M059J (cell line): ENCODE data around the gene STK39. TPM values are rescaled to one million over a fixed set of nuclear protein-coding genes. Genes with fewer than 3 reads are reported as not detected.

Experiments
- DNase-seq: peaks from one replicate; pipeline ENCODE4 v3.0.0-alpha.2; 2012; ENCODE audit warnings: low read depth
- total RNA-seq: library from RNA; depleted of rRNA; stranded (reverse); fragments of >200 nt; shearing (Covaris generic); gene quantifications from 2 replicates; pipeline ENCODE4 v1.2.3, GENCODE V29; 2014

STK39 gene
- total RNA-seq, 1 experiment from 2014 or later = 14.4 TPM

DNA sequence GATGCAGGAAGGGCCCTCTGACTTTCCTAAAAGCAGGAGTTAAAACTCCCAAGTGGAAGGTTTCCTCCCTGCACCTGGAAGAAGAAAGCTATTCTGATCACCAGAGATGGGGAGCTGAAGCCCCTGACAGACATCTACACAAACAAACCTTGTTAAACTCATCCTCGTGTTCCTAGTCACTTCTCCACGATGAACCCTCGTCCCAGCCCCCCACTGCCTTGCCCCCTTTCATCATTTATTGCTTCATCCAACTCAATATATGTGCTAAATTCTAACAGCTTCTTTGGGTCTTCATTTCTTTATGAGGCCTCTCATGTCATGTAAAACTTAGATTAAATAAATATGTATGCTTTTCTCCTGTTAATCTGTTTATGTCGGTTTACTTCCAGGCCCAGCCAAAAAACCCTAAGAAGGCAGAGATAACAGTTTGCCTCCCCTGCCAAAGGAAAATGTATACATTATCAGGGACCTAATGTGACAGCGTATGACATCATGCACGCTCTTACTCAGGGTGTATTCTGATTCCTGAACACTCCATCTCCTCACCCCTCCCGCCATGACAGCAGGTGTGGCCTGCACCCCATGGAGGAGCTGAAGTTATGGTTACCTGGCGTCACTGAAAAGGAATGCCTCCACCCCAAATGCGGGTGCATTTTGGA, 287.2 kb downstream of the STK39 start:
- no peak for DNase-seq

GRCh38 chr2:167957662-167958061, 289.7 kb downstream of the STK39 start:
- no peak for DNase-seq

DNA sequence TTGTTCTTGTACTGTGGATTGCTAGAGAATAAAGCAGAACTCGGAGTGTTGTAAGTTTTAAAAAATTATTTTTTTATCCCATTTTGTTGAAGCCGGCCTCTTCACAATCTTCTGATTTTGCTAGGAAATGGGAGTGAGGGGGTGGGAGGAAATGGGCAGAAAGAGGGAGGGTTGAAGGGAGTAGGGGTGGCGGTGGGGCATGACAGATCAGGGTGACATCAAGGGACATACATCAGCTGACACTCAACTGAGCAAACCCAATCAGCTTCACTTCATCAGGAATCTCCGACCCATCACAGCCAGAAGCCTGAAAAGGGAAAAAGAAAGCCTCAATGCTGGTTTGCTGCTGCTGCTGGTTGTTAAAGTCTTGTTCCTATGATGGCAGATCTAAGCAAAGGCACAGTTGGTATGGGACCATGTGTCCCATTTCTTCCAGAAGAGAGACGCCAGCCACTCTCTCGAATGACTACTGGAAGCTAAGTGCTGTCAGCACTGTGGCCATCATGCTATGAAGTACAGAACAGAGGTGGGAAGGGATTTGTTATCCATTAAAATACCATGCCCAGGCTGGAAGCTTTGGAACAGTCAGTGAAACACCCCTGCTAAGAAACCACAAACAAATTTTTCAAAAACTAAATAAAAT, 292.0 kb downstream of the STK39 start:
- DNase-seq = no peak

- no peak for DNase-seq
Measured at GRCh38 chr2:167954495-167954894, 292.9 kb downstream of the STK39 start.

DNA sequence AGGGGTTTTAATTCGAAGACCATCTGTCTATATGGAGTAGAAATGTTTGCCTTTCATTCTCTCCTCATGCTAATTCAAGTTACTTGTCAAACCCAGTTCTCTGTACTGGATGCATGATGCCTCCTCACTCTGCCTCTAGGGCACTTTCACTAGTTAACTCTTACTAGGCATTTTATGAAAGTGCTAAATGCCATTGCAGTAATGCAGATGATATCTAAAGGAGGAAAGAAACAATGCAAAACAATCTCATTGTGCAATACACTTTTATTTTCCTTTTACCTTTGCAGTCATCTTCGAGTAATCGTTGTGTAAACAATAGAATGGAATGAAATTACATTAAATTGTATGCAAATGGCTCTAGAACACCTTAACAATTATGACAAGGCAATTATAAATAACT, 293.6 kb downstream of the STK39 start:
- no peak for DNase-seq

DNA sequence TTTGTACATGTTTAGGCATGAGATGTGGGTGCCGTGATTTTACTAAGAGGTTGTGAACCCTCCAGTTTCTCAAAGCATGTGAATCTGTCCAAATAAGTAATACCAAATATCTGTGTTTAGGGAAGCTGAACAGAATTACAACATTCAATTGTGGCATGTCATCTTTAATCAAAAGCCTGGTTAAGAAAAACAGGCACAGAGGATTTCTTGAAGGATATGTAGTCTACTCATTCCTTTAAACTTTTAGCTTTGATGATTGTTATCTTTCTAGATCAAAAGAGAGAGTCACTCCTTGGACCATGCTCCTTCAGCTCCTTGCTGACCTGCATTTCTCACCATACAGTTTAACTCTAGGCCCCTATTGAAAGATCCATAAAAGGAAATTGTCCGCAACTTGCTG, 296.8 kb downstream of the STK39 start:
- DNase-seq = no peak

- no peak for DNase-seq
Measured at GRCh38 chr2:167946441-167946841, 301.0 kb downstream of the STK39 start.

DNA sequence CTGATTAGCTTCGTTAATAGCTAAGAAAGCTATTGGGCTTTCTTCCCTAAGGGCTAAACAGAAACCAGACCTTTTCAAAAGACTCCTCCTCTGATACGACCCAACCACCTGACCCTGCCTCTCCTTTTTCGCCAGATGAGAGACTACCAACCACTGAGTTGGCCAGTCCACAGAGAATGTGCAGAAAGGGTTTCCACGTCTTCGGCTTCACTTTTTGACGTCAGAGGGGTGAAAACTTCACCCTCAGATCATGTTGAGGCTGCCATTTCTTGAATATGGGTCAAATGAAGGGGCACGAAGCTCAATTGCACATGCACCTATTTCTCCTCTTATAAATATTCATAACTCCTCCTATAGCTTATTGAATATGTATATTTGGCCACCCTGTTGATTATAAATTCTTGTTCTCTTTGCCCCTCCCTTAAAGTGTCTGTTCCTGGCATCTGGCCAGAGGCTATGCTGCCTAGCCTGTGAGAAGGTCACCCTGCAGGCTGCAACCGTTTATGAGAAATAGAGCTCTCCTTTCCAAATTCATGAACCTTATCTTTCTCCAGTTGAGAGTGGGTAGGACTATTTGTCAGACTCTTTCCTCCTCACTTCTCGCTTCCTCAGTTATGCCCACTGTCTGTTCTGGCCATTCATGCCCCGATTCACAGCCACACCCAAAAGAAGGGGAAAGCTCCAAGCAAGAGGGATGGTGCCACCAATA, 301.6 kb downstream of the STK39 start:
- DNase-seq = no peak

DNA sequence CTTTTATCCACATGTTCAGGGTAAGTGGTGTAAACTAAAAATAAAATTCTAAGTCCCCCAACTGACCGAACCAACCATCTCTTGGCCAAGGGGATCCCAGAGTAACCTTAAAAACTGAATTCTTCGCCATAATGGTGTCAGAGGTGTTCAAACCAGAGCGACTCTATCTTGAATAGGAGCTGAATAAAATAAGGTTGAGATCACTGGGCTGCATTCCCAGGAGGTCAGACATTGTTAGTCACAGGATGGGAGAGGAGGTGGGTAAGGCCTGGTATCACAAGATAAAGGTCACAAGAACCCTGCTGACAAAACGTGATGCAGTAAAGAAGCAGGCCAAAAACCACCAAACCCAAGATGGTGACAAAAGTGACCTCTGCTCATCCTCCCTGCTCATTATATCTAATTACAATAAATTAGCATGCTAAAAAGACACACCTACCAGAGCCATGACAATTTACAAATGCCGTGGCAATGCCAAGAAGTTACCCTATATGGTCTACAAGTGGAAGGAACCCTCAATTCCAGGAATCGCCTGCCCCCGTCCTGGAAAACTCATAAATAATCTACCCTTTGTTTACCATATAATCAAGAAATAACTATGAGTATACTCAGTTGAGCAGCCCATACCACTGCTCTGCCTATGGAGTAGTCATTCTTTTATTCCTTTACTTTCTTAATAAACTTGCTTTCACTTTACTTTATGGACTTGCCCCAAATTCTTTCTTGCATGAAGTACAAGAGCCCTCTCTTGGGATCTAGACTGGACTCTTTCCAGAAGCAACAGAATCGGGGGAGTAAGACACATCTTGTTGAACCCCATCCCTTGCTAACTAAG, 302.4 kb downstream of the STK39 start:
- peak; percentile 62 for DNase-seq

DNA sequence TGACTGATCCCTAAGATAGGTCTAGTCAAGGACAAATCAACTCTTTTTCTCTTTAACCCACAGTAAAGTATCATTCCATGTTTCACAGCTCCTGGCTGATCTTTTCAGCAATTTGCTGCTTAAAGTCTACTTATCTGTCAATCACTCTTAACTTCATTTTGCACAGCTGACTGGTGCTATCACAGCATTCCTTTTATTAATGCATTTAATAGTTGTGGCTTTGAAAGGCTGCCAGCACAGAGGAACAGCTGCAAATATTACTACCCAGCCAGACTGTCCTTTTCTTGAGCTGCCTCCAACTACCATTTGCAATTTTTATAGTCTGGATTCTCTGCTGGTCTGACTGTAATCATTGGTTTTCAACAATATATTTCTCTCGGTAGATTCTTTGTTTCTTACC, 303.5 kb downstream of the STK39 start:
- peak; percentile 37 for DNase-seq

DNA sequence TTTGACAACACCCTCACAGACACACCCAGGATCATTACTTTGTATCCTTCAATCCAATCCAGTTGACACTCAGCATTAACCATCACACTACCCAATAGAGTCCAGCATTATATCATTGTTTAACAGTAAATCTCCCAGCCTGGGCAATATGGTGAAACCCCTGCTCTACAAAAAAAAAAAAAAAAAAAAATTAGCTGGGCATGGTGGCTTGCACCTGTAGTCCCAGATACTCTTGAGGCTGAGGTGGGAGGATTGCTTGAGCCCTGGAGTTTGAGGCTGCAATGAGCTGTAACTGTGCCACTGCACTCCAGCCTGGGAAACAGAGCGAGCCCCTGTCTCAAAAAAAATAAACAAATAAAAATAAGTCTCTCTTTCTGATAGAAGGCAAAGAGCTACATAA, 304.0 kb downstream of the STK39 start:
- no peak for DNase-seq

DNA sequence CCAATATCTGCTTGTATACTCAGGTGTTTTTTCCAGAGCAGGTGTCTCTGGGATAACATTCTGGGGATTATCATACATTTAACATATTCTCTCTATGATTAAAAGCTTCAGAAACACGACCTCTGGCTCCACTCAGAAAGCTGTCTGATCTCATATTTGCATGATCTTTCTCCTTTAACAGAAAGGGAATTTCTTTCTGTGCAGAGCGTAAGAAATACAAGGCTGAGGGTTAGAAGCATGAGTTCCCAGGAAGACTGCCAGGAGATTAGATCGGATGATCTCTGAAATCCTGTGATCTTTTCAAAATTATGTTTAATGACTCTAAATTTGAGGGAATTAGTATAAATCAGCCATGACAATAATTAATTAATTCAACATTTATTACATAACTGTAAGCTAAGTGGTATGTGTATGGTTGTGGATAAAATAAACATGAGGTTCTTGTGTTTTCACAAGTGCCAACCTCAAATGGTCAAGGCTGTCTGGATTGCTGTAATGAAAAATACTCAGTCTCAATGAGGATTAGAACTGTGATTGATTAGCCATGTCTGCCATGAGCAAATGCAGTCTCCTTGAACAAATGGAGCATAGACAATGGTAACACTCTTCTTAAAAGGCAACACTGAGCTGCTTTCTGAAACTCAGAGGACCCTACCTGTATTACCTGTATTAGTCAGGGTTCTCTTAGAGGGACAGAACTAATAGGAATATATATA, 304.9 kb downstream of the STK39 start:
- DNase-seq = no peak

DNA sequence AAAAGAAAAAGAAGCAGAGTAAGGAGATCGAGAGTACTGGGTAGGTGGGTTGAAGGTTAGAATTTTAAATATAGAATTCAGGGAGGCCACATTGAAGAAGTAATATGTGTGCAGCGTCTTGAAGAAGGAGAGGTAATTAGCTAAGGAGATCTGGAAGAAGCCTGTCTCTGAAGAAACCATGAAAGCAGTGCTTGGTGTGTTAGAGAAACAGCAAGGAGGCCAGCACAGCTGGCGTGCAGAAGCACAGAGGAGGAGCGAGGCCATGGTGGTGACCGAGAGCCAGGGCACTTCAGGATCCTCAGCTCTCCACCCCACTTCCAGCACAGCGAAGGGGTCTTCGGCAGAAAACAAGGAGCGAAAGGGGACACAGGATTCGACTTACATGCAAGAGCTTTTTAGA, 305.8 kb downstream of the STK39 start:
- DNase-seq = no peak

DNA sequence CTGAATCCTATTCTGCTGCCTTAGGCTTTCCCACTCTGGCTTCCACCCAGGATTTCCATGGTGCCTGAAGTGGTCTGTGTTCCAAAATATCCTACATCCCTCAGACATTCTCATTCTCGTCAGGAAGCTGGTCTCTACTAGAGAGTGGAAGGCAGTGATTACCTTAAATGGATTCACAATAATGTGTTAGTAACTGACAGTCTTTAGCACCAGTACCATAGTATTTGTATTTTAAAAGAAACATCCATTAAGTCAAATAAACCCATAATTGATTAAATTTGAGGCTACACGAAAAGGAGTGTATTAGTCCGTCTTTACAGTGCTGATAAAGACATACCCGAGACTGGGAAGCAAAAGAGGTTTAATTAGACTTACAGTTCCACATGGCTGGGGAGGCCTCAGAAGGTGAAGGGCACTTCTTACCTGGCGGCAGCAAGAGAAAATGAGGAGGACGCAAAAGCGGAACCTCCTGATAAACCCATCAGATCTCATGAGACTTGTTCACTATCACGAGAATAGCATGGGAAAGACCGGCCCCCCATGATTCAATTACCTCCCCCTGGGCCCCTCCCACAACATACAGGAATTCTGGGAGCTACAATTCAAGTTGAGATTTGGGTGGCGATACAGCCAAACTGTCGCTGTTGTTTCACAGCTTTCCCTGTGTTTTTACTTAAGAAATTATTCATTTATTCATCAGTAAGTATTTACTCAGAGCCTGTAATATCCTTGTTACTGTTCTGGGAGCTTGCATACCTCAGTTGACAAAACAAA, 306.5 kb downstream of the STK39 start:
- DNase-seq = no peak

- no peak for DNase-seq
Measured at GRCh38 chr2:167940346-167940725, 307.1 kb downstream of the STK39 start.

GRCh38 chr2:167939514-167940345, 307.7 kb downstream of the STK39 start:
- no peak for DNase-seq

DNA sequence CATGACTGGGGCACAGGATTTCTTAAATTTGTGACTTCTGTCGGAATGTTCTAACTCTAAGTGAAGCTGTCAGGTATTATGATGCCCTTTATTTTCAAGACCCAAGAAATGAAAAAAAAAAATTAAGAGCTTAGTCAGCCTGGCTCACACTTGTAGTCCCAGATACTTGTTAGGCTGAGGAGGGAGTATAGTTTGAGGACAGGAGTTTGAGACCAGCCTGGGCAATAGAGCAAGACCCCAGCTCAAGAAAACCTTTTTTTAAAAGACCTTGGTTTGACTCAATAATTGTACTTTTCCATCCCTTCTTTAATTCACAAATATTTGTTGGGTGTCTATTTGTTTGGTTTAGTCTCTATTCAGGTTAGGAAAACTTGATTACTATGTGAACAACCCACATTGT, 310.0 kb downstream of the STK39 start:
- no peak for DNase-seq

DNA sequence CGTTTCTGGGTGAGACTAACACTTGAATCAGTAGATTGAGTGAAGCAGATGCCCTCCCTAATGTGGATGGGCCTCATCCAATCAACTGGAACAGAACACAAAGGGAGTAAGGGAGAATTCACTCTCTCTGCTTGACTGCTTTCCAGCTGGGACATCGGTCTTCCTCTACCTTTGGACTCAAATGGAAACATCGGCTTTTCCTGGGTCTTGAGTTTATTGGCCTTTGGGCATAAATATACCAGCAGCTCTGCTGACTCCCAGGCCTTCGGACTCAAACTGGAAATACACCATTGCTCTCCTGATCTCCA, 311.6 kb downstream of the STK39 start:
- DNase-seq = no peak

- no peak for DNase-seq
Measured at GRCh38 chr2:167933097-167933814, 314.1 kb downstream of the STK39 start.
